Naive B cell (primary cell): ENCODE data around the gene MAPKAP1. TPM values are rescaled to one million over a fixed set of nuclear protein-coding genes. Genes with fewer than 3 reads are reported as not detected.
A peak's percentile ranks its signal among the peaks of the same experiment; 100 is the strongest.

ENCODE experiments used
- ATAC-seq, 2 donors: fragments of 150-1000 bp; cut with Tn5 transposase; 2 replicates each; pipeline ENCODE4 v1.10.0; 2021; ENCODE audit warnings: low read depth in 2 of 2, mild to moderate bottlenecking in 2 of 2, moderate library complexity in 2 of 2
- DNase-seq: peaks from one replicate; pipeline ENCODE4 v3.0.0; 2022
- H3K27ac Mint-ChIP-seq, 6 donors: one replicate each; pipeline ENCODE4 v1.8.0; 2020 to 2022; ENCODE audit warnings: mild to moderate bottlenecking in 6 of 6, mixed read lengths in 6 of 6, moderate library complexity in 5 of 6, inconsistent platforms in 2 of 6
- H3K27me3 Mint-ChIP-seq, 3 donors: one replicate each; pipeline ENCODE4 v1.8.0; 2021 to 2022; ENCODE audit warnings: mixed read lengths in 3 of 3, mild to moderate bottlenecking in 1 of 3
- H3K36me3 Mint-ChIP-seq, 2 donors: one replicate each; pipeline ENCODE4 v1.8.0; 2020 to 2022; ENCODE audit warnings: mixed read lengths in 2 of 2, inconsistent platforms in 1 of 2, mild to moderate bottlenecking in 1 of 2
- H3K4me1 Mint-ChIP-seq, 3 donors: one replicate each; pipeline ENCODE4 v1.8.0; 2020 to 2022; ENCODE audit warnings: mixed read lengths in 3 of 3, inconsistent platforms in 1 of 3, mild to moderate bottlenecking in 1 of 3, moderate library complexity in 1 of 3
- H3K4me3 Mint-ChIP-seq, 8 donors: one replicate each; pipeline ENCODE4 v1.8.0; 2020 to 2022; ENCODE audit warnings: mild to moderate bottlenecking in 8 of 8, mixed read lengths in 8 of 8, moderate library complexity in 8 of 8, inconsistent platforms in 2 of 8
- H3K9me3 Mint-ChIP-seq, 7 donors: one replicate each; pipeline ENCODE4 v1.8.0; 2020 to 2022; ENCODE audit warnings: mixed read lengths in 7 of 7, mild to moderate bottlenecking in 5 of 7, inconsistent platforms in 2 of 7, moderate library complexity in 1 of 7
- polyA plus RNA-seq, 6 donors: library from polyadenylated mRNA; unstranded; fragments of 300-500 nt; fragmentation: Illumina TruSeq; gene quantifications; one replicate each; pipeline ENCODE4 v1.2.3, GENCODE V29; 2021; ENCODE audit warnings: low read depth in 6 of 6

The MAPKAP1 gene
- polyA plus RNA-seq, 6 donors from 2014 or later = 62.4 to 76.1 (median 67.7) TPM

- H3K4me3 Mint-ChIP-seq = peak overlapping the region in 1 of 8 donors; percentile 63
- peak overlapping the region in 3 of 6 donors; percentile 29 to 57 (median 34) for H3K27ac Mint-ChIP-seq
- H3K27me3 Mint-ChIP-seq = no peaks in the 10 kb centered on the region
- H3K9me3 Mint-ChIP-seq = no peaks in the 10 kb centered on the region
- ATAC-seq (no peak), DNase-seq (no peak)
- peaks cover 26 to 27% of the 10 kb centered on the region in 2 donors for H3K36me3 Mint-ChIP-seq
- H3K4me1 Mint-ChIP-seq = peaks cover 0 to 28% (median 11%) of the 10 kb centered on the region in 3 donors
Observed at GRCh38 chr9:125484350-125485282, 222.4 kb downstream of the MAPKAP1 start.

GRCh38 chr9:125483697-125484096, 223.3 kb downstream of the MAPKAP1 start:
- H3K4me3 Mint-ChIP-seq = no peak overlapping the region
- no peaks in the 10 kb centered on the region for H3K27me3 Mint-ChIP-seq
- DNase-seq (no peak), ATAC-seq (no peak)
- H3K4me1 Mint-ChIP-seq = peaks cover 0 to 20% (median 7%) of the 10 kb centered on the region in 3 donors
- peaks cover 21 to 27% of the 10 kb centered on the region in 2 donors for H3K36me3 Mint-ChIP-seq
- no peaks in the 10 kb centered on the region for H3K9me3 Mint-ChIP-seq
- peak overlapping the region in 2 of 6 donors; percentile 4 to 30 for H3K27ac Mint-ChIP-seq

- Mint-ChIP-seq H3K9me3 (no peaks in the 10 kb centered on the region), H3K4me1 (peaks cover 5 to 14% (median 11%) of the 10 kb centered on the region in 3 donors), H3K27ac (no peak overlapping the region), H3K27me3 (no peaks in the 10 kb centered on the region), H3K36me3 (peaks cover 28 to 33% of the 10 kb centered on the region in 2 donors), H3K4me3 (no peak overlapping the region)
- ATAC-seq = no peak
- no peak for DNase-seq
Observed at GRCh38 chr9:125479846-125480615, 227.0 kb downstream of the MAPKAP1 start.

GRCh38 chr9:125477089-125477544, 229.9 kb downstream of the MAPKAP1 start:
- Mint-ChIP-seq H3K27ac (peak overlapping the region in 1 of 6 donors; percentile 56), H3K36me3 (peaks cover 16 to 21% of the 10 kb centered on the region in 2 donors), H3K27me3 (no peaks in the 10 kb centered on the region), H3K9me3 (no peaks in the 10 kb centered on the region), H3K4me3 (no peak overlapping the region), H3K4me1 (peaks cover 5 to 18% (median 11%) of the 10 kb centered on the region in 3 donors)
- no peak for DNase-seq
- no peak for ATAC-seq

GRCh38 chr9:125476645-125477044, 230.4 kb downstream of the MAPKAP1 start:
- no peak overlapping the region for H3K4me3 Mint-ChIP-seq
- no peaks in the 10 kb centered on the region for H3K27me3 Mint-ChIP-seq
- peaks cover 5 to 18% (median 11%) of the 10 kb centered on the region in 3 donors for H3K4me1 Mint-ChIP-seq
- no peaks in the 10 kb centered on the region for H3K9me3 Mint-ChIP-seq
- H3K27ac Mint-ChIP-seq = peak overlapping the region in 1 of 6 donors; percentile 56
- H3K36me3 Mint-ChIP-seq = peaks cover 15 to 21% of the 10 kb centered on the region in 2 donors
- ATAC-seq (no peak), DNase-seq (no peak)

GRCh38 chr9:125475385-125475784, 231.6 kb downstream of the MAPKAP1 start:
- no peak overlapping the region for H3K4me3 Mint-ChIP-seq
- H3K27ac Mint-ChIP-seq = peak overlapping the region in 2 of 6 donors; percentile 37 to 76
- peaks cover 14 to 31% of the 10 kb centered on the region in 2 donors for H3K36me3 Mint-ChIP-seq
- H3K4me1 Mint-ChIP-seq = peaks cover 5 to 18% (median 11%) of the 10 kb centered on the region in 3 donors
- H3K9me3 Mint-ChIP-seq = no peaks in the 10 kb centered on the region
- no peak for DNase-seq
- no peak for ATAC-seq
- no peaks in the 10 kb centered on the region for H3K27me3 Mint-ChIP-seq

- H3K4me1 Mint-ChIP-seq = peaks cover 5 to 12% (median 8%) of the 10 kb centered on the region in 3 donors
- DNase-seq (no peak), ATAC-seq (no peak)
- peaks cover 13 to 25% of the 10 kb centered on the region in 2 donors for H3K36me3 Mint-ChIP-seq
- H3K4me3 Mint-ChIP-seq = no peak overlapping the region
- no peaks in the 10 kb centered on the region for H3K27me3 Mint-ChIP-seq
- H3K27ac Mint-ChIP-seq = no peak overlapping the region
- no peaks in the 10 kb centered on the region for H3K9me3 Mint-ChIP-seq
Observed at GRCh38 chr9:125472926-125473701, 233.9 kb downstream of the MAPKAP1 start.

- ATAC-seq (no peak), DNase-seq (no peak)
- Mint-ChIP-seq H3K4me1 (peaks cover under 1 to 7% (median 4%) of the 10 kb centered on the region in 3 donors), H3K27me3 (no peaks in the 10 kb centered on the region), H3K27ac (no peak overlapping the region), H3K9me3 (no peaks in the 10 kb centered on the region), H3K4me3 (no peak overlapping the region), H3K36me3 (peaks cover 10 to 25% of the 10 kb centered on the region in 2 donors)
Observed at GRCh38 chr9:125472562-125472925, 234.5 kb downstream of the MAPKAP1 start.

GRCh38 chr9:125470767-125471580, 236.0 kb downstream of the MAPKAP1 start:
- peak overlapping the region in 1 of 8 donors; percentile 1 for H3K4me3 Mint-ChIP-seq
- peak overlapping the region in 3 of 6 donors; percentile 33 to 87 (median 38) for H3K27ac Mint-ChIP-seq
- H3K4me1 Mint-ChIP-seq = peaks cover 0 to 5% (median 3%) of the 10 kb centered on the region in 3 donors
- ATAC-seq (no peak), DNase-seq (no peak)
- H3K9me3 Mint-ChIP-seq = no peaks in the 10 kb centered on the region
- peaks cover 9 to 19% of the 10 kb centered on the region in 2 donors for H3K36me3 Mint-ChIP-seq
- no peaks in the 10 kb centered on the region for H3K27me3 Mint-ChIP-seq

- DNase-seq (no peak), ATAC-seq (no peak)
- H3K27me3 Mint-ChIP-seq = no peaks in the 10 kb centered on the region
- no peak overlapping the region for H3K4me3 Mint-ChIP-seq
- H3K36me3 Mint-ChIP-seq = peaks cover 9 to 14% of the 10 kb centered on the region in 2 donors
- no peak overlapping the region for H3K27ac Mint-ChIP-seq
- no peaks in the 10 kb centered on the region for H3K9me3 Mint-ChIP-seq
- peaks cover 0 to 5% (median 0%) of the 10 kb centered on the region in 3 donors for H3K4me1 Mint-ChIP-seq
Observed at GRCh38 chr9:125470189-125470588, 236.8 kb downstream of the MAPKAP1 start.

- H3K36me3 Mint-ChIP-seq = peaks cover 9 to 14% of the 10 kb centered on the region in 2 donors
- DNase-seq (no peak), ATAC-seq (no peak)
- no peaks in the 10 kb centered on the region for H3K27me3 Mint-ChIP-seq
- peaks cover 0 to 5% (median 0%) of the 10 kb centered on the region in 3 donors for H3K4me1 Mint-ChIP-seq
- H3K4me3 Mint-ChIP-seq = no peak overlapping the region
- H3K9me3 Mint-ChIP-seq = no peaks in the 10 kb centered on the region
- no peak overlapping the region for H3K27ac Mint-ChIP-seq
Observed at GRCh38 chr9:125468646-125469045, 238.4 kb downstream of the MAPKAP1 start.

GRCh38 chr9:125467116-125467740, 239.8 kb downstream of the MAPKAP1 start:
- H3K36me3 Mint-ChIP-seq = peaks cover 10 to 15% of the 10 kb centered on the region in 2 donors

More at GRCh38 chr9:125467116-125467740, 239.8 kb downstream of the MAPKAP1 start:
- H3K4me3 Mint-ChIP-seq = no peak overlapping the region
- no peak overlapping the region for H3K27ac Mint-ChIP-seq
- ATAC-seq (no peak), DNase-seq (no peak)
- no peaks in the 10 kb centered on the region for H3K4me1 Mint-ChIP-seq
- H3K9me3 Mint-ChIP-seq = no peaks in the 10 kb centered on the region
- H3K27me3 Mint-ChIP-seq = no peaks in the 10 kb centered on the region
